RWPE1 (cell line): ENCODE results near the gene VWA8.

Experiments used
- CTCF ChIA-PET: fragments of 350-600 bp; sonication (Branson Sonifier 250); formaldehyde crosslinking; extraction: SDS; loops from one replicate; lab custom pipeline; 2021; lab: Yijun Ruan, JAX
- POLR2A ChIA-PET: fragments of 400-600 bp; formaldehyde crosslinking; extraction: SDS; loops from one replicate; lab custom pipeline; 2020; ENCODE audit warnings: antibody characterized with exemption; ENCODE audit not compliant: low non-redundant PET; lab: Yijun Ruan, JAX
- DNase-seq: peaks from one replicate; pipeline ENCODE4 v3.0.0; 2012; ENCODE audit warnings: low spot score
- H3K27ac ChIP-seq: fragments of 450-650 bp; 2 replicates; pipeline ENCODE4 v1.5.1; 2017
- CTCF ChIP-seq: fragments of 450-650 bp; conservative IDR thresholded peaks from 2 replicates; pipeline ENCODE4 v1.5.1; 2017; ENCODE audit warnings: low read depth, mild to moderate bottlenecking

VWA8 gene

DNA sequence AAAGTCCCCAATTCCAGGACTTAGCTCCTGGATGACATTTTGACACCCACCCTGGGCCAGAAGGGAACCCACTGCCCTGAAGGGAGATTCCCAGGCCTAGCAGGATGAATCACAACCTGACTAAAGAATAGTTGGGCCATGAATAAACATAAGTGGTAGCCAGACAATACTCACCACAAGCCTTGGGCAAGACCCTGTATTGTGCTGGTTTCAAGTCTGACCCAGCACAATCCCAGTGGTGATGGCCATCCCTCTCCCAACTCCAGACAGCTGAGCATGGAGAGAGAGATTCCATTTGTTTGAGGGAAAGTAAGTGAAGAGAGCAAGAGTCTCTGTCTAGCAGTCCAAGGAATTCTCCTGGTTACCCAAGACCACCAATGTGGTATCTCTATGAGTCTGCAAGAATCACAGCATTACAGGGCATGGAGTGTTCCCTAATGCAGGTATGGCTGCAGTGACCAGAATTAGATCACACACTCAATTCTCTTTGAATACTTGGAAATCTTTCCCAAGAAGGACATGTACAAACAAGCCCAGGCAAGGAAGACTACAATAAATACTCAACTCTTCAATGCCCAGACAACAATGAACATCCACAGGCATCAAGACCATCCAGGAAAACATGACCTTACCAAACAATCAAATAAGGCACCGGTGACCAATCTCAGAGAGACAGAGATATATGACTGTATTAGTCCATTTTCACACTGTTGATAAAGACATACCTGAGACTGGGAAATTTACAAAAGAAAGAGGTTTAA is 158.0 kb downstream of the VWA8 start:
- peak overlapping the region; percentile 18; the same call in 1 of the 2 replicates for H3K27ac ChIP-seq
- POLR2A ChIA-PET, result no interaction called here

DNA sequence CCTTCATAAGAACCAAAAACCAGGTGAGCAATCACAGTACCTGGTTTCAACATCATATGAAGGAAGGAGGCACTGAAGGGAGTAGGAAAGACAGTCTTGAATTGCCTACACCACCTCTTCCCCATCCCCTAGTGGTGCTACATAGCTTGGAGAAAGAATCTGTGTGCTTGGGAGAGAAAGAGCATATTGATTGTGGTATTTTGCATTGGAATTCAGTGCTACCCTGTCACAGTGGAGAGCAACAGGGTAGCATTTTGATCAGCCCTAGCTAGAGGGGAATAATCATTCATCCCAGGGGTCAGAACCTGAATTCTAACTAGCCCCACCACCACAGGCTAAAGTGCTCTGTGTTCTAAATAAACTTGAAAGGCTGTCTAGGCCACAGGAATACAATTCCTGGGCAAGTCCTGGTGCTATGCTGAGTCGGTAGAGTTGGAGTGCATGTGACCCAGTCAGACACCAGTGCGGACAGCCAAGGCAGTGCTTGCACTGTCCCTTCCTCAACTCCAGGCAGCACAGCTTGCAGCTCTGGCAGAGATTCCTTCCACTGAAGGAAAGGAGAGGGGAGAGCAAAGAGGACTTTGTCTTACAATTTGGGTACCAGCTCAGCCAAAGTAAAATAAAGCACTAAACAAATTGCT is 158.7 kb downstream of the VWA8 start:
- TF ChIP-seq CTCF, result no peak
- DNase-seq, result no peak
- H3K27ac ChIP-seq, result peak overlapping the region; percentile 18; the same call in 1 of the 2 replicates
- ChIA-PET CTCF (no interaction called here), POLR2A (no interaction called here)

More for the DNA sequence above, 158.0 kb downstream of the VWA8 start:
- no peak for TF ChIP-seq CTCF
- CTCF ChIA-PET, result interaction anchor here (1.1 kb wide), 1 partner anchor 134 kb away, joined by 4 read pairs; no protein-coding TSS in a partner anchor
- peak; percentile 21 for DNase-seq

DNA sequence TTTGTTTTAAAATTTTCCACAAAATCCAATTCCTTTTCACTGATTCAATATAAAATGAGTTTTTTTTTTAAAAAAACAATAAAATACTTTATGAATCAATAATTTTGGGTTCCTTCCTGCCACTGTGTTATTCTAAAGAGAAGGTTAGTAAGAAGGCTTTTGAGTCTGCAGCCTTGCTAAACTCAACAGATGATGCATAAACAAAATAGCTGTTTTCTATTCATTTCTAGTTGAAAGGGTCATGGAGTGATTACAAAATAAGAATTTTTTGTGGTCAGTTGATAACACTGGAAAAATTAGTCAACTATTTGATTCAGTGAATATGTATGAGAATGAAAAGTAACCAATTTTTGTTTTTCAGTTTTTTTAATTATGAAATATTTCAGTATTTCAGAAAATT is 169.9 kb downstream of the VWA8 start:
- POLR2A ChIA-PET, result no interaction called here
- no peak for TF ChIP-seq CTCF
- CTCF ChIA-PET, result interaction anchor here (0.6 kb wide), 1 partner anchor 70 kb away, joined by 5 read pairs; no protein-coding TSS in a partner anchor
- no peak overlapping the region for H3K27ac ChIP-seq
- DNase-seq, result no peak

DNA sequence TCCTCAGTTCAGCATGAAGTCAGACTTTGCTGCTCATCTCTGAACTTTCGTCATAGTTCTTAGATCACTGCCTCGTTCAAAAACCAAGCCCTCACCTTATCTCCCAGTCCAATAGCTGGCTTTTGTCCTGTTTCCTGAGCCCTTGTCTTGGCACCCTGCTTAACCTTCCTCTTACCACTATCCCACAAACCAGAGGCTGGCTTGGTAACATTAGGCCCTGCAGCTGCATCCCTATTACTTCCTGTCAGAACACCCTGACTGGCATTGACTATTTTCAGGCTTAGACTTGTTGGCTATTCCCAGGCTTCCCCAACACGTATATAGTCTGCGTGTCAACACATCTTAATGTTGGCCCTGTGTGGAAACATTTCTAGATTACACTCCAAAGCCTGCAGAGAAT is 172.4 kb downstream of the VWA8 start:
- no peak overlapping the region for H3K27ac ChIP-seq
- ChIA-PET CTCF (interaction anchor here (0.6 to 0.7 kb wide), 2 partner anchors 25 to 105 kb away, joined by 3 to 5 read pairs; no protein-coding TSS in a partner anchor), POLR2A (no interaction called here)
- no peak for TF ChIP-seq CTCF
- peak; percentile 10 for DNase-seq

DNA sequence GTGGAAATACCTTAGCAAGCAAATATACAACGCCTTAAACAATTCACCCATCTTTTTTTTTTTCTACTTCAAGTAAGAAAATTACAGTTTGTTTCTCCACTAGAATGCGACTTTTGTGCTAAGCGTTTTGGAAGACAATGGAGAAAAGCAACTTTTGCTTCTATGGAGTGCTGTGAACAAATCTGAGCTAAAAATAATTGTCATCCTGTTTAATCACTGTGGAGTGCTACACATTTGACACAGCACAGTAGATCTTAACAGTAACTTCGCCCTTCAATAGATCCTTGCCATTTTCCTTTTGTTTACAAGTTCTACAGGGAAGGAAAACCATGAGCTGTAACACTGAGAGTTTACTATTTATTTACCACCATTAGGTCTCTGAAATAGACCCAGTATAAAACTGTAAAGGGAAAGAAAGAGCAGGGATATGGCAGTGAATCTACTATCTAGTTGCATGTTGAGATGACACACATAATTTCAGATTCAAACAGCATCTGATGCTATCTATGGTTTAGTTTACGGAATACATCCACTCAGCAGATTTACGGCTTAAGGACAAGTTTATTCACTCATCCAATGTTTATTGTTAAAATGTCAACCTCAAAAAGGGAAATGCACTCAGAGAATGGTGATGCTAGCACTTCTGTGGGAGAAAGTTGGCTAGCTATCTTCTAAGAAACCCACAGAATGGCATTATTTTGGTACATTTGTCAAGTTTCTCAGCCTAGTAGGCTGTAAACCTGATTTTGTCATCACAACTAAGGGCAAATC is 175.3 kb downstream of the VWA8 start:
- ChIA-PET POLR2A (no interaction called here), CTCF (no interaction called here)
- no peak overlapping the region for H3K27ac ChIP-seq
- no peak for TF ChIP-seq CTCF
- no peak for DNase-seq

GRCh38 chr13:41782086-41782485 is 178.8 kb downstream of the VWA8 start:
- CTCF ChIA-PET, result no interaction called here
- no peak for TF ChIP-seq CTCF
- POLR2A ChIA-PET, result no interaction called here
- no peak overlapping the region for H3K27ac ChIP-seq
- DNase-seq, result no peak
